Loucy (cell line): ENCODE results near the gene KY.

Source experiments
- EZH2phosphoT487 ChIP-seq: fragments of 200-600 bp; IDR thresholded peaks from 2 replicates; pipeline ENCODE4 v1.6.1; 2018; ENCODE audit warnings: antibody characterized with exemption, mild to moderate bottlenecking, moderate library complexity, borderline replicate concordance
- TF ChIP-seq, protein P1 (sequence below): fragments of 200-600 bp; sonication (generic); conservative IDR thresholded peaks from 2 replicates; pipeline ENCODE4 v1.5.1; 2014; ENCODE audit warnings: mild to moderate bottlenecking, antibody characterized with exemption, low read length

DNA sequence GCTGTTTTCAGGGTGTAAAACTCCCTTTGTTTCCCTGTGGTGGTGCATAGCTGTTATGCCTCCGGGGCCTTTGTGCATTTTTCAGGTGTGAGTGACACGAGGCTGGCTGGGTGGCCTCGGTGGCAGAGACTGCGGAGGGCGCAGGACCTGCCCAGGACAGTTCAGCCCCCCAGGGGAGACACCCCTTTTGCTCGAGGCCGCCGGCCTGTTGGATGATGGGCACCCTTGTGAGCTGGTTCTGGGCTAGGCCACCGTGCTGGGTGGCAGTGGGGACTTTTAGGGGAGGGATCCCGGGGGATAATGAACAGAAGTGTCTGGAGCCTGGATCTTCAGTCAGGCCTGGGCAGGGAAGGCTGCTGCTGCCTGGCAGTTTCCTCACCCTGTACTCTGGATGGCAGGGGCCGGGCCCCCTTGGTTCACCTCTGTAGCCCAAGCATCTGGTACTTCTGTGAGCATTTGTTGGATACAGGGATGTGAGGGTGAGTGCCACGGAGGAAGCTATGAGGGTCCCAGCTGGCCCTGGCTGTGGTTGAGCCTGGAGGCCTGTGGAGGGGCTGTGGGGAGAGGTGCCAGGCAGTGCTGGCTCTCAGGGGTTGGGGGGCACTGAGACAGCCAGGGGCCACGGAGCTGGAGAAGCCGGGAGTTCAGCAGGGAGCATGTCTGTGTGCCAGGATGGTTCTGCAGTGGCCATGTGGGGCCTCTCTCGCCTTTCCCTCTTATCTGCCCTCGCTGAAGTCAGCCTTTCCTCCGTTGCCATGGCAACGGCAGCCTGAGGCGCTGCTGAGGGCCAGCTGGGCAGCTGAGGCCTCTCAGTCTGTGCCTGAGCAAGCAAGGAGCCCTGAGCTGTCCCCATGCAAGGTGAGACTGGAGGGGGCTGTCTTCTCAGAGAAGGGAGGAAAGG lies 49.0 kb downstream of the KY start:
- TF ChIP-seq, protein P1, sequence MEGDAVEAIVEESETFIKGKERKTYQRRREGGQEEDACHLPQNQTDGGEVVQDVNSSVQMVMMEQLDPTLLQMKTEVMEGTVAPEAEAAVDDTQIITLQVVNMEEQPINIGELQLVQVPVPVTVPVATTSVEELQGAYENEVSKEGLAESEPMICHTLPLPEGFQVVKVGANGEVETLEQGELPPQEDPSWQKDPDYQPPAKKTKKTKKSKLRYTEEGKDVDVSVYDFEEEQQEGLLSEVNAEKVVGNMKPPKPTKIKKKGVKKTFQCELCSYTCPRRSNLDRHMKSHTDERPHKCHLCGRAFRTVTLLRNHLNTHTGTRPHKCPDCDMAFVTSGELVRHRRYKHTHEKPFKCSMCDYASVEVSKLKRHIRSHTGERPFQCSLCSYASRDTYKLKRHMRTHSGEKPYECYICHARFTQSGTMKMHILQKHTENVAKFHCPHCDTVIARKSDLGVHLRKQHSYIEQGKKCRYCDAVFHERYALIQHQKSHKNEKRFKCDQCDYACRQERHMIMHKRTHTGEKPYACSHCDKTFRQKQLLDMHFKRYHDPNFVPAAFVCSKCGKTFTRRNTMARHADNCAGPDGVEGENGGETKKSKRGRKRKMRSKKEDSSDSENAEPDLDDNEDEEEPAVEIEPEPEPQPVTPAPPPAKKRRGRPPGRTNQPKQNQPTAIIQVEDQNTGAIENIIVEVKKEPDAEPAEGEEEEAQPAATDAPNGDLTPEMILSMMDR, result no peak
- TF ChIP-seq EZH2phosphoT487, result no peak
